ENCODE results near the gene FCF1. TPM values are rescaled to one million over a fixed set of nuclear protein-coding genes. Genes with fewer than 3 reads are reported as not detected.
"Not testable (repeated sequence)": the region's sequence is repeated elsewhere in the genome, so short reads cannot be mapped to it uniquely, and the experiment has no call there.

Gene FCF1
- polyA plus RNA-seq, 3 donors, result 11.6 to 34.0 (median 26.8) TPM

DNA sequence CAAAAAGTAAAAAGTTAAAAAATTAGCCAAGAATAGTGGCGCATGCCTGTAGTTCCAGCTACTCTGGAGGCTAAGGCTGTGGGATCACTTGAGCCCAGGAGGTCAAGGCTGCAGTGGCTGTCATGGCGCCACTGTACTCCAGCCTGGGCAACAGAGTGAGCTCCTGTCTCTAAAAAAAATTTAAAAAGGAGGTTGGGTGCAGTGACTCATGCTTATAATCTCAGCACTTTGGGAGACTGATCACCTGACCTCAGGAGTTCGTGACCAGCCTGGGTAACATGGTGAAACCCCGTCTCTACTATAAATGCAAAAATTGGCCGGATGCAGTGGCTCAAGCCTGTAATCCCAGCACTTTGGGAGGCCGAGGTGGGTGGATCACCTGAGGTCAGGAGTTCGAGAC is 42.0 kb downstream of the FCF1 start:
- WGBS, 3 donors, result 92 to 95% (median 93%) methylated on average over 7 of the region's 7 CpGs
- no peak overlapping the region for H3K27ac ChIP-seq (ENCODE audit: low read depth, low read length)

- no peak overlapping the region for H3K27ac ChIP-seq (ENCODE audit: low read depth, low read length)
- 78 to 93% (median 85%) methylated on average over 1 of the region's 1 CpG for WGBS, 3 donors
Observed at GRCh38 chr14:74756326-74756725, 43.4 kb downstream of the FCF1 start.

- H3K27ac ChIP-seq (ENCODE audit: low read depth, low read length), result not testable (repeated sequence)
- WGBS, 3 donors, result 88 to 93% (median 91%) methylated on average over 5 of the region's 5 CpGs
Observed at GRCh38 chr14:74758505-74758904, 45.6 kb downstream of the FCF1 start.

DNA sequence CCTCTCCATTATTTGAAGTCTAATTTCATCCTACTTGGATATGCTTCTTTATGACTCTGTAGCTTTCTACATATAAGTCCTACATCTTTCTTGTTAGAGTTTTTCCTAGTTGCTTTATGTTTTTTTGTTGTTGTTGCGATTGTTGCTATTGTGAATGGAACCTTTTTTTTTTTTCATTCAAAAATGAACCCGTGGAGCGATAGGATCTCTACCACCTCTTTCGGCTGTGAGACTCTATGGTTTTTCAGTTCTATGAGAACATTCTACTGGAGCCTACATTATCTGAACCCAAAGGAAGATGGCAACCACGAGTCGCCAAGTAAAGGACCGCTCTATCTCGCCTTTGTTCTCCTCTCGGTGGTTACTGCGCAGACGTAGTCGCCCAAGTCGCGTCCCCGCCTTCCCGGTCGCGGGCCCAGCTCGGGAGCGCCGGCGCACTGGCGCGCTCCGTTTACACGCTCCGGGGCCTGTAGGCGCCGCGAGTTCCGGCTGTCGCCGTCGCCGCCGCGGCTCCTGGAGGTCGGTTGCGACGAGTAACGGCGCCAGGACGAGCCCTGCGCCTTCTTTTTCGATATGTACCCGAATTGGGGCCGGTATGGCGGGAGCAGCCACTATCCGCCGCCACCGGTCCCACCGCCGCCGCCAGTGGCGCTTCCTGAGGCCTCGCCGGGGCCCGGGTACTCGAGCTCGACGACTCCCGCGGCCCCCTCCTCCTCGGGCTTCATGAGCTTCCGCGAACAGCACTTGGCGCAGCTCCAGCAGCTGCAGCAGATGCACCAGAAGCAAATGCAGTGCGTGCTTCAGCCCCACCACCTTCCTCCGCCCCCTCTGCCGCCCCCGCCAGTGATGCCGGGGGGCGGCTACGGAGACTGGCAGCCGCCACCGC is 50.2 kb downstream of the FCF1 start, which contains the start of gene YLPM1:
Gene YLPM1, plus strand, starts transcription at position 400 of the 886 bp plus-strand sequence. Its CDS starts 174 bp downstream, at position 574.
- H3K27ac ChIP-seq (ENCODE audit: low read depth, low read length), result peak within 1 kb of the TSS; percentile 81
- WGBS, 3 donors, result 0% methylated on average over 72 to 76 of the region's 76 CpGs

DNA sequence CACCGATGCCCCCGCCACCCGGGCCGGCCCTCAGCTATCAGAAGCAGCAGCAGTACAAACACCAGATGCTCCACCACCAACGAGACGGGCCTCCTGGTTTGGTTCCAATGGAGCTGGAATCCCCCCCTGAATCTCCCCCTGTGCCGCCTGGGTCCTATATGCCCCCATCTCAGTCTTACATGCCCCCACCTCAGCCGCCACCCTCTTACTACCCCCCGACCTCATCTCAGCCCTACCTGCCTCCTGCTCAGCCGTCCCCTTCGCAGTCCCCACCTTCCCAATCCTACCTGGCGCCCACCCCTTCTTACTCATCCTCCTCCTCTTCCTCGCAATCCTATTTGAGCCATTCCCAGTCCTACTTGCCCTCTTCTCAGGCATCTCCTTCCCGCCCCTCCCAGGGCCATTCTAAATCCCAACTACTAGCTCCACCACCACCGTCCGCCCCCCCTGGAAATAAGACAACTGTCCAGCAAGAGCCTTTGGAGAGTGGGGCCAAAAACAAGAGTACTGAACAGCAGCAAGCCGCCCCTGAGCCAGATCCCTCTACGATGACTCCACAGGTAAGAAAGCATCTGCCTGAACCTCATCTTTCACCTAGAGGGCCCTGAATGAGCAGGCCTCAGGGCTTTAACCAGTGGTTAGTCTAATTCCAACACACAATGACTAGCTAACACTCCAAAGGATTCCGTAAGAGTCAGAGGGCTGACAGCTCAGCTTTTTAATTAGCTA is 51.0 kb downstream of the FCF1 start:
- H3K27ac ChIP-seq (ENCODE audit: low read depth, low read length), result no peak overlapping the region
- WGBS, 3 donors, result 1 to 3% (median 1%) methylated on average over 16 to 19 of the region's 19 CpGs

- no peak overlapping the region for H3K27ac ChIP-seq (ENCODE audit: low read depth, low read length)
Observed at GRCh38 chr14:74765721-74766120, 52.8 kb downstream of the FCF1 start.

DNA sequence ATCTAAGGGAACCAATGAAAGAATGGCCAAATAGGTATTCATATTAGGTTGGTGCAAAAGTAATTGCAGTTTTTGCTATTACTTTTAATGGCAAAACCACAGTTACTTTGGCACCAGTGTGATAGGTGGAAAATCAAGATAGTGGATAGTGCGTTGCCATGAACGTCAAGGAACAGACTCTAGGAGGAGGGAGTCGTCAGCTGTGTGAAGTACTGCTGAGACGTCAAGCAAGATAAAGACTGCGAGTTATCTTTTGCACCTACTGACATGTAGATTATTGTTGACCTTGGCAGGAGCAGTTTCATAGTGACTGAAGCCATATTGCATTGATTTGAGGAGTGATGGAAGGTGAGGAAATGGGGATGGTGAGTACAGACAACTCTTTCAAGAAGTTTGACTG is 58.5 kb downstream of the FCF1 start:
- WGBS, 3 donors, result 39 to 83% (median 82%) methylated on average over 5 of the region's 5 CpGs
- no peak overlapping the region for H3K27ac ChIP-seq (ENCODE audit: low read depth, low read length)

GRCh38 chr14:74784634-74785033 is 71.7 kb downstream of the FCF1 start:
- H3K27ac ChIP-seq (ENCODE audit: low read depth, low read length), result no peak overlapping the region

- WGBS, 3 donors, result 38 to 58% (median 47%) methylated on average over 1 of the region's 1 CpG
- H3K27ac ChIP-seq (ENCODE audit: low read depth, low read length), result no peak overlapping the region
Observed at GRCh38 chr14:74785056-74785613, 72.2 kb downstream of the FCF1 start.

GRCh38 chr14:74786796-74787315 is 73.9 kb downstream of the FCF1 start:
- WGBS, 3 donors, result 89 to 98% (median 93%) methylated on average over 2 of the region's 2 CpGs
- no peak overlapping the region for H3K27ac ChIP-seq (ENCODE audit: low read depth, low read length)

Other genes starting within 250 kb of the FCF1 start
- 100 to 1,000 TPM in 2 of 3 donors, 10 to 100 TPM in 1; 73.2 to 238 (median 230) TPM for gene NPC2, start 219.8 kb upstream of the FCF1 start, polyA plus RNA-seq
- 10 to 100 TPM; 13.0 to 18.5 (median 13.0) TPM for gene ISCA2, start 219.4 kb upstream of the FCF1 start, polyA plus RNA-seq
- gene LTBP2, start 100.9 kb upstream of the FCF1 start, polyA plus RNA-seq, result 10 to 100 TPM in 2 of 3 donors, 1 to 10 TPM in 1; 1.8 to 18.4 (median 13.9) TPM
- 10 to 100 TPM in 1 of 3 donors, 1 to 10 TPM in 2; 5.9 to 10.2 (median 9.6) TPM for gene AREL1, start 64 bp upstream of the FCF1 start, polyA plus RNA-seq
- gene YLPM1, start 50.2 kb downstream of the FCF1 start, polyA plus RNA-seq, result 10 to 100 TPM; 10.3 to 28.9 (median 17.9) TPM
- gene PROX2, start 163.0 kb downstream of the FCF1 start, polyA plus RNA-seq, result not detected
- 100 to 1,000 TPM in 1 of 3 donors, 10 to 100 TPM in 2; 42.7 to 112 (median 54.1) TPM for gene DLST, start 168.8 kb downstream of the FCF1 start, polyA plus RNA-seq
- gene RPS6KL1, start 210.1 kb downstream of the FCF1 start, polyA plus RNA-seq, result 1 to 10 TPM; 4.4 to 6.5 (median 4.5) TPM
- gene PGF, start 242.5 kb downstream of the FCF1 start, polyA plus RNA-seq, result 1 to 10 TPM; 2.9 to 6.2 (median 3.4) TPM